T-helper 9 cell (primary cell): ENCODE data around the gene MAN2A2.

ENCODE experiments used
- DNase-seq: peaks from one replicate; pipeline ENCODE4 v3.0.0-alpha.2; 2020
- total RNA-seq, 2 donors: gene quantifications; one replicate each; lab custom pipeline; 2026; lab: John Stamatoyannopoulos, UW

The MAN2A2 gene
- total RNA-seq = 145 to 216 reads per million in 2 donors

DNA sequence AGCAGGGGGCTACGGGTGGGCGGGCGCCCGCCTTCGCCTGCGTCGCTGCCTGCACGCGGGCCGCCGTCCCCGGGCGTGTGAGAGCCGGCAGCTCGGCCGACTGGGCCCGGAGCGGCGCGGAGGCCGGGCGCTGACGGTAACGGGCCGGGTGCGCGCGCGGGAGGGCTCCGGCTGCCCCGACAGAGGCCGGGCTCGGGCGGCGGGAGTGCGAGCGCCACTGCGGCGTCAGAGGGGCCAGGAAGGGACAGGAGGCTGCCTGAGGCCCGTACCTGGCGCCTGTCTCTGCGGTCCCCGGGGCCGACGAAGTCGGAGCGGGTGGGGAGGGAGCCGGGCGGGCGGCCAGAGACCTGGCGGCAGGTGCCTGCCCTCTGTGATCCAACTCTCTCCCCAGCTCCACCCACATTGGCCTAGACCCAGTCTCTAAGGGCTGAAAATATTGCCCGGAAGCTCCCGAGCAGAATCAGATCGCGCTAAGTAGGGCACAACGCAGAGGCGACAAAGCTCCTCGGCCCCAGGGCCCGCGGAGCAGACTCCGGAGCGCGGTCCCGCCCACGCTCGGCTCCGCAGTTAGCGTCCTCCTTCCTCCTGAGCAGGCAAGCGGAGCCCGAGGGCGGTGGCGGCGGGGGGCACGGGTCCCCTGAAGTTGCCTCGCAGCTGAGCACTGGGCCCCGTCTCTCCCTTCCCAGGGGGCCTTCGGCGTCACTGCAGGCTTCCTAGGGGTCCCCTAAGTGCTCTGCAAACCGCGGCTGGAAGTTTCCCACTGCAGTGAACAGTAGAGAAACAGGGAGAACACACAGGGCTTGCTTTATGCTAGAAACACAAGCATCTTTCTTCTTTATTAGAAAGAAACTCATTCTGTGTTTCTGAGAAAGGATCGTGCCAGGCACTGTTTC, at the start of gene MAN2A2:
Gene MAN2A2, plus strand, starts transcription at position 463 of the 893 bp plus-strand sequence. CDS start 906 bp downstream, outside the sequence.
- DNase-seq = peak; percentile 54

DNA sequence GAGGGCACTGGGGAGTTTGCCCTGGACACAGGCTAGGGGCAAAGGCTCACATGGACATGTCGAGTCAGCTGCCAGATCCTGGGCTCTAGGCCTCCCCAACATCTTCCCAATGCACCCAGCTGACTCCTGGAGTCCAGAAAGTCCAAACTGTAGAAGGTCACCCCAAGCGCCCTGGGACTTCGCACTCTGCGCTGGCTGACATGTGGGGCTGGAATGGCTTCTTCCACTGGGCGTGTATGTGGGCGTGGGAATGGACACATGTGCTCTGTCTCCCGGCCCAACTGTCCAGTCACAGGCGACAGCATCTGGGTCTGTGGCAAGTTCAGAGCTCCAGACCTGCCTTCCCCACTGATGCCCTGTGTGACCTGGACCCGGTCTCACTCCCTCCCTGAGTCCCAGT, 48.0 kb upstream of the MAN2A2 start:
- DNase-seq = no peak

DNA sequence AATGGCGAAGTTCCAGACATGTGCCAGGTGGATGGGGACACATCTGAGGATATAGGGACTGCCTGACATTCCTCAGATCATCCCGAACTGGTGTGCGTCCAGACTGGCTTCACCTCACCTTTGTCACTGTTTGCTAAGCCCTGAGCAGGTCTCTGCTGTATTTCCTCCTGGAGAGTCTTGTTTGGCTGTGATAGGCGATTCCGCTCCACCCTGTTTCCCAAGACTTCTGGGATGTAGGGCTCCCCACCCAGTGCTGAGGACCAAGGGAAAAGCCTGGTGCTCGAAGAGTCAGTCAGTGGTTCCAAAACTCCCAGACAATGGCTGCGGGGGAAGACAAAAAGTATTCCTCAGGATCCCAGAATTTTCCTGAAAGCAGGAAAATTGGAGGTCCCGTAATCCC, 45.8 kb upstream of the MAN2A2 start:
- DNase-seq = no peak

DNA sequence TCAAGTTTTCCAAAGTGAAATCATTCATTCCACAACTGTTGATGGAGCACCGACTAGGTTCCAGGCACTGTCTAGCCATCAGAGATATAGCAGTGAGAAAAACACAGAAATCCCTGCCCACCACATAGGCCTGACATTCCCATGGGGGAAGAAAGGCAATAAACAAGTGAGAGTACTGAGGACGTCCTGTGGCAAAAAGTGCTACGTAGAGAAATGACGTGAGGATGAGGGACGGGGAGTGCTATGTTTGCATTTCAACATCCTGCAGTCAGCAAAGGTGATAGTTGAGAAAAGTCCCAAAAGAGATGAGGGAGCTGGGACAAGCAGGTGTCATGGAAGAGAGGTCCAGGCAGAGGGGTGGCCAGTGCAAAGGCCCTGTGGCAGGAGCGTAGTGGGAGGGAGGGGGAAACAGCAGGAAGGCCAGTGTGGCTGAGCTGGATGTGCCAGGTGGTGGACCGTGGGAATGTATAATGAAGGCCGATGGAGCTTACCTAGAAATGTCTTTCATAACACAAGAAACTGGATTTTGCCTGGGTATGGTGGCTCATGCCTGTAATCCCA, 45.1 kb upstream of the MAN2A2 start:
- DNase-seq = no peak

DNA sequence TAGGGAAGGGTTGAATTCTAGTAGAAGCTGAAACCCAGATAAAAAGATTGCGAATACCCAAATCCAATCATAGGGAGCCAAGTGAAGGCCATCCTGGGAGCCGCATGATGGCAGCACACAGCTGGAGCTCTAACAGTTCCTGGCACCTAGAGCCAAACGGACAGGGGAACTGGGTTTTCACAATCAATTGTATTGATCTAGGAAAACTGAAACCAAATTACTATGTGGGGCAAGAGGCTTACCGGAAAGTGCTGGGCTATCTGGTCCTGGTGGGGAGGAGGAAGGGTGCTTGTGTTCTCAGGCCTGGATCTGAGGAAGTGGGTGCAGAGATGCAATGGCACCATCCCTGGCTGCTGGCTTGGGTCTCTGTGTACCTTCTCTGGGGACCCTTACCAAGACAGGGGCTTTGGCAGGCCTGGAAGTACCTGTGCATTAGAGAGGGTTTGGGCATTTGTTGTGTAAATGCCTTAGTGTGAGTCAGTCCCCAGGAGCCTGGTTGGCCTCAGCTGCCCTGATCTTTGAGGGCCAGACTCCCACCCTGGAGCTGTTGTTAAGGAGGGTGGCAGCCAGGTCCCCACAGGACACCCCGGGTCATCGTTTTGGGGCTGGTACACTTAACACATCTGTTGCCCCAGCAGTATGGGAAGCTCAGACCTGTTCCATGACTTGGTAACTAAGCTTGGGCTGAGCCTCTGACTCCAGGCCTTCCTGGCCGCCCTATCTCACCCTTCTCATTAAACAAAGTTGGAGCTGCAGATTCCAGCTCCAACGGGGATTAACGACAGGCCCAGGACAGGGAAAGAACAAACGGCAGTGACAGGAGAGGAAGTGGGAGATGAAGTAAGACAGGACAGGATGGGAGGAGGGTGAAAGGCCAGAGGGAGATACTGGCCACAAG, 43.6 kb upstream of the MAN2A2 start:
- no peak for DNase-seq

DNA sequence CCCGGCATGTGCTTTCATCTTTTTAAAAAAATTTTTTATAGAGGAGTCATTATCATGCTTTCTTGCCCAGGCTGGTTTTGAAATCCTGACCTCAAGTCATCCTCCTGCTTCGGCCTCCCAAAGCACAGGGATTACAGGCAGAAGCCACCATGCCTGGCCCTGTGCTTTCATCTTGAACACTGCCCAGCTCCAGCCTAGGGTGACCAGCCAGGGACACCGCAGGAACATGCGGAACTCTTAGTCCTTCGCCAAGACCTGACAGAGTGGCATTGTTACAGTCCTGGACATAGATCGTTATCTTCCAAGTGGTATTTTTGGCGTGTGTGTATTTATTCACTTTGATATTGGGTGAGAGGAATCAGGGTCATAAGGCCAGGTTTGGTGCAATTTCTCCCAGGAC, 42.7 kb upstream of the MAN2A2 start:
- DNase-seq = no peak

DNA sequence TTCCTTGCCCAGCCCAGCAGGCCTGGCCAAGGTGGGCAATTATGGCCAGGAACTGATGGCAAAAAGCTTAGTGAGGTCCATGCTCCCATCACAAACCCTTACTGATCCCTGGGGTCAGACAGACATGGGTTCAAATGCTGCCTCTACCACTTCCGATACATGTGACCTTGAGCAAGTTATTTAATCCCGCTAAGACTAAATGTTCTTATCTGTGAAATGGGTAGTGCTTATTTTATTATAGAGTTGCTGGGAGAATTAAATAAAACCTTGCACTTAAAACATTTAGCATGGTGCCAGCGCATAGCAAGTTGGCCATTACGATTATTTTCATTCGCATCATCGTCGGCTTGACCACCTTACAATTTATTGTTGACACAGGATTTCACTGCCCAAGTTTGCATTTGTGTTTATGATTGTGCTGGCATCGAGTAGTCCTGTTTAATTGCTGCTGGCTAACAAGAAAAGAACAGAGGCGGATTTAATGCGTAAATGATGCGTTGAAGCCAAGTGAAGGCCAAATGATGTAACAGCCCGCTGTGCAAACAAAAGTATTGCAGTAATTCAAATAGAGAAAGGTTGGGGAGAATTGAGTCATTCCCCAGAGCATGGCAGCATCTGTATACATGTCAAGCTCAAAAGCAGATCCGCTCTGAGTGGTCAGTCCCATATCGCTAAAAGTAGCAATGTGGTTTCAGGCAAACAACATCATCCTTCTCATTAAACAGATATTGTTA, 42.0 kb upstream of the MAN2A2 start:
- no peak for DNase-seq

DNA sequence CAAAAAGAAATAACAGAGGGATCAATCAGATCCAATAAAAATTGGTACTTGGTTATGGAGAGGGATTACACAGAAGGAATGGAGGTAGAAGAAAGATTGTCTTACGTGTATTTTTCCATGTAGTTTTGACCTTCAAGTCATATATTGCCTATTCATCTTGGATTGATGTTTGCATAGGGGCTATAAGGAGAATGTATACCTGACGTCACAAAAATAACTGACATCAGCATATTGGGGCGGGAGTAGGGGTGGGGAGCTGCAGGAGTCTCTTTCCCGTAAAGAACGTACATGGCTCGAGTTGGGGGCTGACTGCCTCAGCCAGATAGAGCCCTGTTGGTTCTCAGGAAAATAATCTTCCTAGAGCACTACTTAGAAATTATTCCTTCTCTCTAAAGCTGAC, 40.6 kb upstream of the MAN2A2 start:
- DNase-seq = no peak

DNA sequence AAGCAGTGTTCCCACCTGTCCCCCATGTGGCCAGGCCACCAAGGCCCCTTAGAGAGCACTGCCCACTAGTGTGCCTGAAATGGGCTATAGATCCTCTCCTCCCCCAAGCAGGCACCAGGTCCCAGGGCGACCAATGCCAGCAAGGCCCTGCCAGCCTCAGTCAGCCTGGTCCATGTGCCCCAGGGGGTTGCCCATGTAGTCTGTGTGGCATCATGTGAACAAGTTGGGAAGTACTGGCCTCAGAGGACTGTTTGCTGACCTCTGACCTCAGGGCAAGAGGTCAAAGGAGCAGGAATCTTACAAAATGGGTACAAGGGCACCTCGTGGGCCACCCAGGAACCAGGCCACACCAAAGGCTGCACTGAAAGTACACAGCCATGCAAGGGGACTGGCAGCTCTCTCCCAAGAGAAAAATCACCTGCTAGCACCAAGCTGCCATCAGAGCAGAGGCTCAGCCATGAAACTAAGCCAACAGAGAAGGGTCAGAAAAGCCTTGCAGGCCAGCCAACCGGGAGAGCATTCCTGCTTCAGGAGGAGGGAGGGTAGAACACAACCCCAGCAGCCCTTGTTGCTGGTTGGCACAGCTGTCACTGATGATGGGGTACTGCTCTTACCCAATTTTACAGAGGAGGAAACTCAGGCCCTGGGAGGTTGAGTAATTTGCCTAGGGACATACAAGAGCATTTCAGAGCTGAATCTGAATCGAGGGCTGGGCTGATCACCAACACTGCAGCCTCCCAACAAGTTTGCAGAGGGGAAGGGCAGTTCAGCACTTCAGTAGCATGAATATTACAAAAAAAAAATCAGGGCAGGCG, 39.9 kb upstream of the MAN2A2 start:
- DNase-seq = no peak

DNA sequence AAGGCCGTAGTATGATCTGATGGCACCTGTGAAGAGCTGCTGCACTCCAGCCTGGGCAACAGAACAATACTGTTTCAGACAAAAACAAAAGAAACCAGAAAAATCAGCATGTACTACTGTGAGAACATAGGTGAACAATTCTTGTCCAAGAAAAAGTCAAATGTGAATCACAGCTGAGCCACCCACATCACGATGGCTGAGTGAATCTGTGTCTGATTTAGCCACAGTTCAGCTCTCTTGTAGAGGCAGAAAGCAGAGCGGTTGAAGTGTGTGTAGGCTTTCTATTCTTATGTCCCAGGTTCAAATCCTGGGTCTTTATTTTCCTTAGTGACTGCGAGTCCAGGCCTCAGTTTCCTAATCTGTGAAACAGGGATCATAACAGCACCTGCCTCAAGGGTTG, 39.1 kb upstream of the MAN2A2 start:
- DNase-seq = no peak

DNA sequence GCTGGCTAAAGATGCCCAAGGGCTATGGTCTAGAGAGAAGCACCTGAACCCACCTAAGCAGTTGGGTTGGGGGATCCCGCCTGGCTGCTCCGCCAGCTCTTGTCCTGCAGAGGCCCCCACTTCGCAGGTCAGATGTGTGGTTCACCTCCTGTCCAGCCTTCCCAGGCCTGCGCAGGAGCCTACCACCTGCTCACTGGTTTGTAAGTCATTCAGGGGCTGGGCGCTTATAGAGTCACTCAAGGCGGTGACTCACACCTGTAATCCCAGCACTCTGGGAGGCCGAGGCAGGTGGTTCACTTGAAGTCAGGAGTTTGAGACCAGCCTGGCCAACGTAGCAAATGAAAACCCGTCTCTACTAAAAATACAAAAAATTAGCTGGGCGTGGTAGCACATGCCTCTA, 38.6 kb upstream of the MAN2A2 start:
- no peak for DNase-seq

DNA sequence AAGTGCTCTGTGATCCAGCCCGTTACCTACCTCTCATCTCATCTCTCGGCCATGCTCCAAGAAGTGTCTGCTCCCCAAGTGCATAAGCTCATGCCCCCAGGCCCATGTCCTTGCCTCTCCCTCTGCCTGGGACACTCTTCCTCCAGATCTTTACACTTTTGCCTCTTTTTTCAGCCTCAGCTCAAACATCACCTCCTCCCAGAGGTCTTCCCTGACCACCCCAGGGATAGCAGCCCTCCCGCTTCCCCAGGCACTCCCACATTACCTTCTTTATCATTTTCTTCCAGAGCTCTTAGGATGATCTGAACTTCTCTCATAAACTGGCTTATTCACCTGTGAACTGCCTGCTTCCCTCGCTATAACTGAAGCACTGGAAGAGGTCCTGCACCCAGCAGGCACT, 37.4 kb upstream of the MAN2A2 start:
- no peak for DNase-seq

DNA sequence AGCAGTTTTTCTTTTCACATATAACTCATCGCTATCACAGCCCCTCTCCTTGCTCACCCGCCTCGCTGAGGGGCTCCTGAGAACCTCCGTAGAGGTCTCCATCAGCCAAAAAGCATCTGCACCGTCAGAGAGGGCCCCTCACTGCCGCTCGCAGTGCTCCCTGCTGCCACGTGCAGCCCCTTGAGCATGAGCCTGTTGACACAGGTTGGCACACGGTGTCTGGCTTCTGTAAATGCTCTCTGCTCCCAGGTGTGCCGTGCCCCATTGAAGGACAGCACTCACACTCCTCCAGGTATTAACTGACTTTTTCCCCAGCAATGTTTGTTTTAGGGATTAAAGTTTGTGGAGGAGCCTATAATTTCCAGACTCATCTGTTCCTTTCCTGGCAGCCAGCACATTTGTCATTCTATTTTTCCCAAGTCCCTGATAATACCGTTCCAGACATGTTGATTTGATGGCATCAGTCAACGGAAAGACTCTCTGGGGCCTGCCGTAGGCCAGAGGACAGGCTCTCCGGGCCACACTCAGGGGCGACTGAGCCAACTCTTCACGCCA, 36.9 kb upstream of the MAN2A2 start:
- DNase-seq = no peak

DNA sequence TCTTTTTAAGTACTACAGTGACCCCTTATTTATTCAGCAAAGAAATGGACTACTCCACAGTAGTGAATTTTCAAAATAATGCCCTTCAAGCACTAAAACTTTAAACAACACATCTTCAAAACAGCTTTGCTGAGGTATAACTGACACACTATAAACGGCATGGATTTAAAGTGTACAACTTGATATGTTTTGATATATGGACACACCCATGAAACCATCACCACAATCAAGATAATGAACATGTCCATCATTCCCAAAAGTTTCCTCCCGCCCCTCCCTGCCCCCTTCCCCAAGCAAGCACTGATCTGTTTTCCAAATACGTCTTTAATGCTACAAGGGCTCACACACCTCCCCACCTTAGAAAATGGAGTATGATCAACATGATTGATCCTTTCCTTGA, 36.3 kb upstream of the MAN2A2 start:
- DNase-seq = no peak

DNA sequence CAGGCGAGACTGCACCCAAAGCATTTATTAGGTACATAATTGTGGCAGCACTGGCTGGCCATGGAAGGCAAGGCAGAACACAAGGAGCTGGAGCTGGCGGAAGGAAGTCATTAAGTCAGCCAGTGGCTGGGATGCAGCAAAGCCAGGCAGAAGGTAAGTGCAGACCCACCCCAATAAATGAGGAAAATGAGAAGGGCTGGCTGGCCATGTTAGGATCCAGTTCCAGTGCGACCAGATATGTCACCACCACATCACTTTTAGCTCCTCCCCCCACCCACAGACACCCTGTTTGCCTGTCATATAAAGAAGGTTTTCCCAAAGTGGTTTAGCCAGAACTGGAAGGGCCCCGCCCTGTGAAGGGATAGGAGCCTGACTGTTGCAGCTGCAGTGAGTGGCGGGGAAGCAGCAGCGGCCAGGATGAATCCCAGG, 34.8 kb upstream of the MAN2A2 start, which contains the start of gene FURIN:
Gene FURIN, plus strand, starts transcription at position 328 of the 429 bp plus-strand sequence. CDS start 7,153 bp downstream, outside the sequence.
- no peak for DNase-seq

DNA sequence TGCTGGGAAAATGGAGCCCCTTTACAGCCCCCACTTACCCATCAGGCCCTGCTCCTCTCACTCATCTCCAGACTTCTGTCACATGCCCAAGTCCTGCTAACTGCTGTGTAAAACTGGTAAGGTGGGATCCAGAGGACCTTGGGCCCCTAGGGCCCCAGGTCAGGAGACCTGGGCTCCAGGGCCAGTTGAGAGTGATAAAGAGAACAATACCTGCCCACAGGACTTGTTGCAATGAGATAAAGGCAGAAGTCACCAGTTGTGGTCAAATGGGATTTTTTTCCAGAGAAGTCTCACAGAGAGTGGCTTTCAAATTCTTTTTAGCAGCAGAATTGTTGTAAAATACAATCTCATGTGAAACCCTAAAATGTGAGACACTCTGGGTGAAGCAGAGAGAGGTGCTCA, 34.0 kb upstream of the MAN2A2 start:
- no peak for DNase-seq

DNA sequence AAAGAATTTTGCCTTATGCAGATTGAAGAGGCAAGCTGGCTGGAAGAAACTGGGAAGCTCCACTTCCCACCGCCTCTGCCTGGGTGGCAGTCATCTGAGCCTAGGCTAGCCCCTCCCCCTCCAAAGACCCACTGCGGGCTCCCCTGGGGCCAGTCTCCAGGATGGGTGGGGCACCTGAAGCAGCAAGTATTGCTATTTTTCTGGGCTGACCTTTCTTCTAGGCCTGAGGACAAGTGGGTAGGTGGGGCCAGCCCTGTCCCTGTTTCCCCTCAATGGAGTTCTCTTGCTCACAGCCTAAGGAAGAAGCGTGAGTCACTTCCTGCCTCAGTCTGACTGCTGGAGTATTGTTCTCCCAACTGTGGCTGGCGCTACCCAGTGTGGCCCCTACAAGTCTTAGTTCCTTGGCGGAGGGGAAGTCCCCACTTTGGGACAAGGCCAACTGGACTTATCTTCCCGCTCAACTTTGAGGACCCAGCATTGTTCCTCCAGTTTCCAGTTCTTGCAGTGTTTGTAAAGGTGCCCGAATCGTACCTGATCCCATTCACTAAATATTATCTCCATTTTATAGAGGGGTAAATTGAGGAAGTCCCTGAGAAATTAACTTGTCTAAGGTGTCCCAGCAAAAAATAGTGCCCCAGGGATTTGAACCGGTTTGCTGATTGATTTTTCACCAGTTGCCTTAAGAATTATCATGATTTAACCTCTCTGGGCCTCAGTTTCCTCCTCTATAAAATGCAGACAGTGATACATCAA, 33.3 kb upstream of the MAN2A2 start:
- no peak for DNase-seq

DNA sequence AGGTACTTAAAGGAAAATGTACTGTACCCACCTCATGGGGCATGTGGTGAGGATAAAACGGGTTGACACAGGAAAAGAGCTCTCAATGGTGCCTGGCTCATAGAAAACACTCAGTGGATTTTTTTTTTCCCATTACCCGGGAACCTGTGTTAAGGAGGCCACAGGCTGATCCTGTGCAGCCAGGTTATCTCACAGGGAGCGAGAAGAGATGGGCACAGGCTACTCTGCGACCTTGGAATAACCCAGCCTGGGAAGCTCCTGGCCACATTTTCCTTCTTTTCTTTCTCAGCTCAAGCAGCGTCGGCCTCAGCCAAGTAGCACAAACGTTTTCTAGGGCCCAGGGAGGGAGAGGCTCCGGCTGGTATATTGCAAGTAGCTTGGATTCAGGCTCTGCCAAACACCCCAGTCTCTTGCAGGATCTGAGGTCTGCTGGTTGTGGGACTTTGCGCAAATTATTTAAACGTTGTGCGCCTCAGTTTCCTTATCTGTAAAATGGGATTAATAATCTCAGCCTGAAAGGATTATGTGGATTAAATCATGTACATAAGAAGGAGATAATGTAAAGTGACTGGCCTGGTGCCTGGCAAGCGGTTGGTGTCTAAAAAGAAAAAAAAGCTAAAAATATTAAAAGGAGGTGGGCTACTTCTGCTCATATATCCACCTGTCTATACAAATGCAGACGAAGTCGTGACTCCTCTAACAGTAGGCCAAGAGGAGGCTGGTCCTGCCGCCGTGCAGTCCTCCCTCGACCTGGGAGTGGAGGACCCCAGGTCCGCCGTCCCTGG, 32.6 kb upstream of the MAN2A2 start:
- no peak for DNase-seq

DNA sequence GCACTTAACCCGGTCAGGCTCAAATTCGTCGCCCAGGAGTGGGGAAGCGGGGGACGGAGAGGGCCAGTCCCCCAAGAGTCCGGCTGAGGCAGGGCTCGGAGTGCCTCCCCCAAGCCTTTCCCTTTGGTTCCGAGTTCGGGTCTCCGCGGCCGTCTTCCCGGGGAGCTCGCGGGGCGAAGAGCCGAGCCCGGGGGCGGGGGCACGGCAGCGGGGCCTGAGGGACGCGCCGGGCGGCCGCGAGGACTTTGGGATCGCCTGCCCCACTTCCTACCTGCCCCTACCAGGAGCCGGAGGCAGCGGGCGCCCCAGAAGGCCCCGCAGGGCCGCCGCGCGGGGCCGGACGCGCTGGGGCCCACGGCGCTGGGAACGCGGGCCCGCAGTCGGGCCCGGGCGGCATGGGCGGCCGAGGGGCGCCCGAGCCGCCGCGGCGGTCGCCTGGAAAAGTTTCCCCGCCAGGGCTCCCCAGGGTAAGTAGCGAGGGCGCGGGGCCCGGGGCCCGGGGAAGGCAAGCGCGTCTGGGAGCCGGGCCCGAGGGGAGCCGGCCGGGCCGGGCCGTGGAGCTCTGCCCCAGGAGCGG, 31.9 kb upstream of the MAN2A2 start:
- DNase-seq = no peak
